Tongue (tissue), 2 donors: ENCODE measurements around the gene RGS4. TPM values are rescaled to one million over a fixed set of nuclear protein-coding genes. Genes with fewer than 3 reads are reported as not detected.

Experiments
- DNase-seq: peaks from one replicate; pipeline ENCODE4 v3.0.0-alpha.2; 2015
- total RNA-seq: library from RNA; depleted of rRNA; stranded (reverse); fragments of >200 nt; gene quantifications from one replicate; pipeline ENCODE4 v1.2.3, GENCODE V29; 2014

Gene RGS4
- total RNA-seq, 1 donor from 2014 or later, result 3.9 TPM

DNA sequence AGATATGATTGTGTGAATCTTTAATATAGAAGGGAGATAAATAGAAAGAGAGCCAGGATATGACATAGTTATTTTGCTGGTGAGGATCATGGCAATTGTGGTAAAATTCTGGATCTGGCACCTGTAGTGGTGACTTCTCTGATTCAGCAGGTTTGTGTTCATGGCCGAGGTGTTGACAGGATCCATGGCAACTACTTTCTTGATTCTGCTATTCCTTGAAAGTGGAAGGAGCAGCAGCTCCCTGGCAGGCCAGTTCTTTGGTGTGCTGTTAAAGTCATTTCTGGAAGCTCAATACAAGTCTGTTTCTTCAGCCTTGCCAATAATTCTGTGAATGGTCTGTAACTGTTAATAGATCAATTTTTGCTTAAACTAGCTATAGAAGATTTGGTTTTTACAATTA lies 33.4 kb downstream of the RGS4 start:
- no peak for DNase-seq

DNA sequence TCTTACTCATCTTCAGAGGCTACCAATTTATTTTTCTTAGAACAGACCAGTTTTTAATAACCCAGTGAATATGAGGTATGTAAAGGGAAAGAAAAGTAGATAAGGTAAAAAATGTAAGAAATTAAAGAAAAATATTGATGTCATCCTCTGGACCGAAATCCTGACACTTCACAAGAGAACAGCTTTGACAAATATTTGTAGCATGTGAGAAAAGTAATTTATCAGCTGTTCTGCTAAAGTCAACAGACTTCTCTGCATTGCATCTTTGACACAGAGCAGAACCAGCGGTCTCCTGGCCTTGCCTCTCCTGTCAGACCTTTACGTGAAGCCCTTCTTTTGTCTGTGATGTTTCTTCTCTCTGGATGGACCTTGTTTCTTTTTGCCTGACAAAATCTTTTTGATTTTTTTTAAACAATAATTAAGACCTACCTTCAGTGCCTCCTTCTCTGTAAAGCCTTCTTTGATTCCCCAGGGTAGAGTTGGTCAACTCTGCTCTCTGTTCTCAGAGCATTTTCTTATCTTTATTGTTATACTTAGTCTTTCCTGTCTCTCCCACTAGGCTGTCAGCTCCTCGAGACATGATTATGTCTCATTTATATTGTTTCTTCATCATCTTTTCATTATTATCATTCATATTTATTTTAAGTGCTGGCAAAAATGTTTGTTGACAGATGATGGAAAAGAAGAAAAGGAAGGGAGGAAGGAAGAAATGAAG lies 35.4 kb downstream of the RGS4 start:
- no peak for DNase-seq

DNA sequence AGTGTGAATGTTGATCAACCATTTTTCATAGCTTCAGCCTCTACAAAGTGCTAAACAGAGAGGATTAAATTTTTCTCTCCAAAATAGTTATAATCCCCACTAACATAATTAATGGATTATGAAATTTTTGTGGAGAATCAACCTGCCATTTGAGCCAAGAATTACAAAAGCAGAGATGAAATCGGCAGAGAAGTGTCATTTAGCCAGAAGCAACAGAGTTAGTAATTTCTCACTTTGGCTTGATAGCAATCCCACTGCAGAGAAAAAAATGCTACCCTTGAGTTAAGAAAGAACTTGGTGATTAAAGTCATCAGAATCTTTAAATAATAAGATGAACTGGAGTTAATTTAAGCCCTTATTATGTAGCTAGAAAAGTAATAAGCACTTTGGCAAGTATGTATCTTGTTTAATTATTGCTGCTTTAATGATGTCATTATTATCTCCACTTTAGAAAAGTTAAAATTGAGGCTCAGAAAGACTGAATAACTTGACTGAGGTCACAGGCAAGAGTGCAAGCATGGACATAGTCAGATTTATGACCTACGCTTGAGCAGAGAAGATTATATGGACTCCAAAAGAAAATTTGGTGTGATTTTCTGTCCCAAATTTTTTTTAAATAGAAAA lies 37.3 kb downstream of the RGS4 start:
- no peak for DNase-seq

DNA sequence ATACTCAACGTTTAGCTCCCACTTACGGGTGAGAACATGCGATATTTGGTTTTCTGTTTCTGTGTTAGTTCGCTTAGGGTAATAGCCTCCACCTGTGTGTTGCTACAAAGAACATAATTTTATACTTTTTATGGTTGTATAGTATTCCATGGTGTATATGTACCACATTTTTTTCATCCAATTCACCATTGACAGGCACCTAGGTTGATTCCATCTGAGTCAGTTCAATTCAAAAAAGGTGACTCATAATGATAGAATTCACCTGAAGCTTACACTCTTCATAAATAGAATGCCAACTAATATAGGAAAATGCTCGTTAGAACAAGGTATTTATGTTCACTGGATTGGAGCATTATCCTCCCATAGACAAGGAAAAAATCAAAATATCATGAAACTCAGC lies 38.5 kb downstream of the RGS4 start:
- no peak for DNase-seq

DNA sequence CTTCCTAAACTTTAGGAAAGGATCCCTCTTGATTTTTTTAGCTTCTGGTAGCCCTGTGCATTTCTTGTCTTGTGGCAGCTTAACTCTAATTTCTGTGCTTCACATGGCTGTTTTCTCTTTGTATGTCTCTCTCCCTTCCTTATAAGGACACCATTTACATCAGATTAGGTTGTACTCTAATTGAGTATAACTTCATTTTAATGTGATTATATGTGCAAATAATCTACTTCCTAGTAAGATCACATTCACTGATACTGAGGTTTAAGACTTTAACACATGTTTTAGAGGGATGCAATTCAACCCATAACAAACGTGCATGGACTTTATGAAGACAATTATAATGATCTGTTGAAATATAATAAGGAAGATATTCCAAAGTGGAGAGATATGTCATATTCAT lies 46.7 kb downstream of the RGS4 start:
- DNase-seq, result no peak

DNA sequence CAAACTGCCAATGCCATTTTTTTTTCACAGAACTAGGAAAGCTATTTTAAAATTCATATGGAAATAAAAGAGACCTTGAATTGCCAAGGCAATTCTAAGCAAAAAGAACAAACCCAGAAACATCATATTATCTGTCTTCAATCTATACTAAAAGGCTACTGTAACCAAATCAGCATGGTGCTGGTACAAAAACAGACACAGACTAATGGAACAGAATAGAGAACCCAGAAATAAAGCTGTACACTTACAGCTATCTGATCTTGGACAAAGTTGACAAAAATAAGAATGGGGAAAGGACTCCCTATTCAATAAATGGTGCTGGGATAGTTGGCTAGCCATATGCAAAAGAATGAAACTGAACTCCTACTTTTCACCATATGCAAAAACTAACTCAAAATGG lies 50.5 kb downstream of the RGS4 start:
- no peak for DNase-seq

DNA sequence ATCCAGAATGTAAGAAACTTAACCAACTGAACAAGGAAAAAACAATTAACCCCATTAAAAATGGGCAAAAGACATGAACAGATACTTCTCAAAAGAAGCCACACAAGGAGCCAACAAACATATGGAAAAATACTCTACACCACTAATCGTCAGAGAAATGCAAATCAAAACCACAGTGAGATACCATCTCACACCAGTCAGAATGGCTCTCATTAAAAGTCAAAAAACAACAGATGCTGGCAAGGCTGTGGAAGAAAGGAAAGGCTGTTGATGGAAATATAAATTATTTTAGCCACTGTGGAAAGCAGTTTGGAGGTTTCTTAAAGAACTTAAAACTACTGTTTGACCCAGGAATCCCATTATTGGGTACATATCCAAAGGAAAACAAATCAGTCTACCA lies 51.2 kb downstream of the RGS4 start:
- DNase-seq, result no peak

DNA sequence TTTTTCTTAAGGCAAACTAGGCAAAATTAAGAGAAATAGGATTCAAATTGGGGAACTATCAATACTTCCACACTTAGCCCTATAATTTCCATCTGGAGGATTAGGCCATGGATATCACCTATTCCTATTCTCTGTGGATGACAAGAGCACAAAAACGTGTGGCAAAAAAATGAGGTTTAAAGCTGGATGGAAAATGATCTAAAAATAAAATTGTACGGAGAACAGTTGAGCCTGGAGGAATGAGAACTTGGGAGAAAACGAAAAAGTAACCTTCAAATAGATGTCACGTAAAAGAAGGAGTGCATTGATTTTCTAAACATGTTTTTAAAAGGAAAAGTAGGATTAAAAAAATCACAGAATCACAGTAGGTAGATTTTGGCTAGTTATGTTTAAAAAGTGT lies 55.7 kb downstream of the RGS4 start:
- no peak for DNase-seq

Other genes starting within 250 kb of the RGS4 start
- gene CCDC190, start 208.2 kb upstream of the RGS4 start, total RNA-seq, result 11.8 TPM
- 35.8 TPM for gene RGS5, start 133.6 kb downstream of the RGS4 start, total RNA-seq